Activated CD4-positive, alpha-beta T cell treated with anti-CD3 and anti-CD28 coated beads, Interleukin-2, amount 10 ng/mL, durations not matched to agents 24 days and 14 days (primary cell): Measurements from ENCODE around the gene CLDN17. TPM values are rescaled to one million over a fixed set of nuclear protein-coding genes. Genes with fewer than 3 reads are reported as not detected.

Experiments used
- DNase-seq: peaks from one replicate; pipeline ENCODE4 v3.0.0; 2022
- H3K27ac Mint-ChIP-seq: one replicate; pipeline ENCODE4 v1.8.0; 2022; ENCODE audit warnings: mild to moderate bottlenecking, mixed read lengths
- H3K27me3 Mint-ChIP-seq: one replicate; pipeline ENCODE4 v1.8.0; 2022; ENCODE audit warnings: mixed read lengths
- H3K36me3 Mint-ChIP-seq: one replicate; pipeline ENCODE4 v1.8.0; 2022; ENCODE audit warnings: low read depth, mild to moderate bottlenecking, mixed read lengths
- H3K4me1 Mint-ChIP-seq: one replicate; pipeline ENCODE4 v1.8.0; 2021; ENCODE audit warnings: mixed read lengths
- H3K4me3 Mint-ChIP-seq: one replicate; pipeline ENCODE4 v1.8.0; 2022; ENCODE audit warnings: mild to moderate bottlenecking, moderate library complexity, mixed read lengths
- H3K9me3 Mint-ChIP-seq: one replicate; pipeline ENCODE4 v1.8.0; 2021; ENCODE audit warnings: mixed read lengths
- intact Hi-C: fragments of 100-400 bp; cut with micrococcal nuclease; formaldehyde crosslinking; loops from one replicate; pipeline ENCODE4 v1.15.1; 2023
- total RNA-seq: library from RNA; stranded (reverse); gene quantifications from 2 replicates; pipeline ENCODE4 v1.2.3, GENCODE V29; 2022

The CLDN17 gene
- total RNA-seq, 1 donor from 2014 or later, result not detected

GRCh38 chr21:30164796-30165195 lies 1.8 kb downstream of the CLDN17 start:
- H3K4me1 Mint-ChIP-seq, result no peaks in the 10 kb centered on the region
- H3K27me3 Mint-ChIP-seq, result no peaks in the 10 kb centered on the region
- H3K9me3 Mint-ChIP-seq, result no peaks in the 10 kb centered on the region
- intact Hi-C loops, result no loop called here
- no peaks in the 10 kb centered on the region for H3K36me3 Mint-ChIP-seq
- no peak overlapping the region for H3K4me3 Mint-ChIP-seq
- no peak overlapping the region for H3K27ac Mint-ChIP-seq
- no peak for DNase-seq

- intact Hi-C loops, result no loop called here
- Mint-ChIP-seq H3K9me3 (no peaks in the 10 kb centered on the region), H3K27ac (no peak overlapping the region), H3K4me1 (no peaks in the 10 kb centered on the region), H3K4me3 (no peak overlapping the region), H3K27me3 (no peaks in the 10 kb centered on the region), H3K36me3 (no peaks in the 10 kb centered on the region)
- no peak for DNase-seq
Observed at GRCh38 chr21:30153697-30154340, 12.8 kb downstream of the CLDN17 start.

GRCh38 chr21:30152792-30153191 lies 13.8 kb downstream of the CLDN17 start:
- intact Hi-C loops, result no loop called here
- Mint-ChIP-seq H3K27me3 (no peaks in the 10 kb centered on the region), H3K9me3 (no peaks in the 10 kb centered on the region), H3K4me3 (no peak overlapping the region), H3K4me1 (no peaks in the 10 kb centered on the region), H3K27ac (no peak overlapping the region), H3K36me3 (no peaks in the 10 kb centered on the region)
- no peak for DNase-seq

GRCh38 chr21:30148906-30149305 lies 17.7 kb downstream of the CLDN17 start:
- intact Hi-C loops, result no loop called here
- H3K27me3 Mint-ChIP-seq, result no peaks in the 10 kb centered on the region
- no peaks in the 10 kb centered on the region for H3K9me3 Mint-ChIP-seq
- no peak for DNase-seq
- H3K4me1 Mint-ChIP-seq, result no peaks in the 10 kb centered on the region
- H3K27ac Mint-ChIP-seq, result no peak overlapping the region
- no peaks in the 10 kb centered on the region for H3K36me3 Mint-ChIP-seq
- no peak overlapping the region for H3K4me3 Mint-ChIP-seq

- Mint-ChIP-seq H3K27ac (no peak overlapping the region), H3K27me3 (no peaks in the 10 kb centered on the region), H3K4me1 (no peaks in the 10 kb centered on the region), H3K36me3 (no peaks in the 10 kb centered on the region), H3K4me3 (no peak overlapping the region), H3K9me3 (no peaks in the 10 kb centered on the region)
- no peak for DNase-seq
- intact Hi-C loops, result no loop called here
Observed at GRCh38 chr21:30146558-30147282, 19.9 kb downstream of the CLDN17 start.

GRCh38 chr21:30138483-30138882 lies 28.1 kb downstream of the CLDN17 start:
- H3K27ac Mint-ChIP-seq, result no peak overlapping the region
- no peaks in the 10 kb centered on the region for H3K27me3 Mint-ChIP-seq
- H3K4me1 Mint-ChIP-seq, result no peaks in the 10 kb centered on the region
- H3K36me3 Mint-ChIP-seq, result no peaks in the 10 kb centered on the region
- intact Hi-C loops, result no loop called here
- no peak overlapping the region for H3K4me3 Mint-ChIP-seq
- DNase-seq, result no peak
- H3K9me3 Mint-ChIP-seq, result no peaks in the 10 kb centered on the region

- Mint-ChIP-seq H3K36me3 (no peaks in the 10 kb centered on the region), H3K4me3 (no peak overlapping the region), H3K4me1 (no peaks in the 10 kb centered on the region), H3K9me3 (no peaks in the 10 kb centered on the region), H3K27me3 (no peaks in the 10 kb centered on the region), H3K27ac (no peak overlapping the region)
- no peak for DNase-seq
- intact Hi-C loops, result no loop called here
Observed at GRCh38 chr21:30129246-30129645, 37.4 kb downstream of the CLDN17 start.

GRCh38 chr21:30126576-30126975 lies 40.0 kb downstream of the CLDN17 start:
- Mint-ChIP-seq H3K27ac (no peak overlapping the region), H3K36me3 (no peaks in the 10 kb centered on the region), H3K4me1 (no peaks in the 10 kb centered on the region), H3K4me3 (no peak overlapping the region), H3K9me3 (no peaks in the 10 kb centered on the region), H3K27me3 (no peaks in the 10 kb centered on the region)
- intact Hi-C loops, result no loop called here
- DNase-seq, result no peak

GRCh38 chr21:30117631-30118030 lies 49.0 kb downstream of the CLDN17 start:
- no peaks in the 10 kb centered on the region for H3K4me1 Mint-ChIP-seq

GRCh38 chr21:30116479-30116878 lies 50.1 kb downstream of the CLDN17 start:
- Mint-ChIP-seq H3K9me3 (no peaks in the 10 kb centered on the region), H3K4me3 (no peak overlapping the region), H3K27me3 (no peaks in the 10 kb centered on the region)

More at GRCh38 chr21:30117631-30118030, 49.0 kb downstream of the CLDN17 start:
- Mint-ChIP-seq H3K9me3 (no peaks in the 10 kb centered on the region), H3K4me3 (no peak overlapping the region), H3K27me3 (no peaks in the 10 kb centered on the region), H3K36me3 (no peaks in the 10 kb centered on the region), H3K27ac (no peak overlapping the region)
- intact Hi-C loops, result no loop called here
- no peak for DNase-seq

More at GRCh38 chr21:30116479-30116878, 50.1 kb downstream of the CLDN17 start:
- no peak for DNase-seq
- intact Hi-C loops, result no loop called here
- Mint-ChIP-seq H3K27ac (no peak overlapping the region), H3K36me3 (no peaks in the 10 kb centered on the region), H3K4me1 (no peaks in the 10 kb centered on the region)

Other genes starting within 250 kb of the CLDN17 start
- not detected in 2 replicates for gene GRIK1, start 226.8 kb downstream of the CLDN17 start, total RNA-seq
- gene CLDN8, start 49.3 kb upstream of the CLDN17 start, total RNA-seq, result not detected in 2 replicates
- not detected in 2 replicates for gene KRTAP24-1, start 116.1 kb upstream of the CLDN17 start, total RNA-seq
- gene KRTAP25-1, start 122.7 kb upstream of the CLDN17 start, total RNA-seq, result not detected in 2 replicates
- not detected in 2 replicates for gene KRTAP26-1, start 153.5 kb upstream of the CLDN17 start, total RNA-seq
- gene KRTAP27-1, start 170.9 kb upstream of the CLDN17 start, total RNA-seq, result not detected in 2 replicates
- not detected in 2 replicates for gene KRTAP23-1, start 181.8 kb upstream of the CLDN17 start, total RNA-seq
- not detected in 2 replicates for gene KRTAP13-2, start 205.5 kb upstream of the CLDN17 start, total RNA-seq
- not detected in 2 replicates for gene KRTAP13-1, start 229.2 kb upstream of the CLDN17 start, total RNA-seq